Stimulated activated CD4-positive, alpha-beta T cell treated with anti-CD3 and anti-CD28 coated beads, TNF-alpha, amount 100 ng/mL, for 24 hours (primary cell): ENCODE results near the gene STARD6.
A peak's percentile ranks its signal among the peaks of the same experiment; 100 is the strongest.
"Not testable (repeated sequence)": the region's sequence is repeated elsewhere in the genome, so short reads cannot be mapped to it uniquely, and the experiment has no call there.

Experiments used
- DNase-seq, 3 experiments: peaks; one replicate each; pipeline ENCODE4 v3.0.0-alpha.2; 2020; ENCODE audit warnings: low read depth in 3 of 3

STARD6 gene

GRCh38 chr18:54357660-54358494 is at the start of gene STARD6, which contains the start of gene C18orf54:
STARD6 (minus strand) TSS chr18:54357858; CDS start chr18:54354573, 3,285 bp downstream.
C18orf54 (plus strand) TSS chr18:54357906; CDS start chr18:54360573, 2,667 bp downstream.
- peak; percentile 69 to 82 (median 79) for DNase-seq

- DNase-seq = no peak
These were observed 47.6 kb upstream of the STARD6 start for GRCh38 chr18:54405290-54405689.

- DNase-seq = no peak
These were observed 39.1 kb upstream of the STARD6 start for GRCh38 chr18:54396760-54397159.

GRCh38 chr18:54393648-54394294 is 36.1 kb upstream of the STARD6 start:
- no peak for DNase-seq

GRCh38 chr18:54392543-54393023 is 34.9 kb upstream of the STARD6 start:
- DNase-seq = no peak

GRCh38 chr18:54390838-54391237 is 33.2 kb upstream of the STARD6 start:
- DNase-seq = no peak

GRCh38 chr18:54389143-54389505 is 31.5 kb upstream of the STARD6 start:
- no peak for DNase-seq

- peak in 1 of 3 experiments; percentile 12 for DNase-seq
These were observed 30.8 kb upstream of the STARD6 start for GRCh38 chr18:54388203-54389142.

GRCh38 chr18:54387631-54388030 is 30.0 kb upstream of the STARD6 start:
- no peak for DNase-seq

- not testable (repeated sequence) for DNase-seq
These were observed 29.3 kb upstream of the STARD6 start for GRCh38 chr18:54386800-54387495.

GRCh38 chr18:54386043-54386442 is 28.4 kb upstream of the STARD6 start:
- DNase-seq = no peak

GRCh38 chr18:54382733-54383252 is 25.1 kb upstream of the STARD6 start:
- DNase-seq = no peak

GRCh38 chr18:54382076-54382475 is 24.4 kb upstream of the STARD6 start:
- no peak for DNase-seq

- DNase-seq = no peak
These were observed 24.0 kb upstream of the STARD6 start for GRCh38 chr18:54381640-54382039.

GRCh38 chr18:54378057-54378456 is 20.4 kb upstream of the STARD6 start:
- DNase-seq = no peak

GRCh38 chr18:54360406-54360805 is 2.7 kb upstream of the STARD6 start:
- DNase-seq = no peak

- no peak for DNase-seq
These were observed 1.6 kb upstream of the STARD6 start for GRCh38 chr18:54359233-54359632.

GRCh38 chr18:54358495-54359040 is 910 bp upstream of the STARD6 start:
- no peak for DNase-seq

- no peak for DNase-seq
These were observed 487 bp downstream of the STARD6 start for GRCh38 chr18:54357082-54357659.

GRCh38 chr18:54351186-54351585 is 6.5 kb downstream of the STARD6 start:
- no peak for DNase-seq
